GM21528 (cell line): Measurements from ENCODE around the gene UMAD1.

Source experiments
- ATAC-seq: cut with Tn5 transposase; IDR thresholded peaks from one replicate; pipeline ENCODE4 v1.9.1; 2021; ENCODE audit warnings: mild to moderate bottlenecking, moderate library complexity; ENCODE audit not compliant: unreplicated experiment, low FRiP score

UMAD1 gene

GRCh38 chr7:7640221-7641128 is at the start of gene UMAD1:
TSS of gene UMAD1 (plus strand) at chr7:7640752. CDS start at chr7:7673372, 32,620 bp downstream.
- ATAC-seq = peak; percentile 95

- ATAC-seq = no peak
Measured at GRCh38 chr7:7595451-7595850, 45.1 kb upstream of the UMAD1 start.

GRCh38 chr7:7596176-7596575 is 44.4 kb upstream of the UMAD1 start:
- ATAC-seq = no peak

- no peak for ATAC-seq
Measured at GRCh38 chr7:7607010-7607409, 33.5 kb upstream of the UMAD1 start.

GRCh38 chr7:7609330-7609729 is 31.2 kb upstream of the UMAD1 start:
- ATAC-seq = no peak

- no peak for ATAC-seq
Measured at GRCh38 chr7:7612519-7612918, 28.0 kb upstream of the UMAD1 start.

- ATAC-seq = no peak
Measured at GRCh38 chr7:7613210-7613609, 27.3 kb upstream of the UMAD1 start.

- ATAC-seq = no peak
Measured at GRCh38 chr7:7614018-7614741, 26.4 kb upstream of the UMAD1 start.

- ATAC-seq = no peak
Measured at GRCh38 chr7:7617550-7617949, 23.0 kb upstream of the UMAD1 start.

- no peak for ATAC-seq
Measured at GRCh38 chr7:7618410-7618809, 22.1 kb upstream of the UMAD1 start.

- ATAC-seq = no peak
Measured at GRCh38 chr7:7620236-7620635, 20.3 kb upstream of the UMAD1 start.

- no peak for ATAC-seq
Measured at GRCh38 chr7:7620644-7621210, 19.8 kb upstream of the UMAD1 start.

- ATAC-seq = no peak
Measured at GRCh38 chr7:7628476-7628875, 12.1 kb upstream of the UMAD1 start.

GRCh38 chr7:7630626-7631329 is 9.8 kb upstream of the UMAD1 start:
- no peak for ATAC-seq

GRCh38 chr7:7639421-7639820 is 1.1 kb upstream of the UMAD1 start:
- ATAC-seq = no peak

- peak; percentile 15 for ATAC-seq
Measured at GRCh38 chr7:7639847-7640220, 718 bp upstream of the UMAD1 start.

GRCh38 chr7:7641129-7641663 is 644 bp downstream of the UMAD1 start:
- no peak for ATAC-seq

- no peak for ATAC-seq
Measured at GRCh38 chr7:7642081-7642480, 1.5 kb downstream of the UMAD1 start.

GRCh38 chr7:7647495-7648036 is 7.0 kb downstream of the UMAD1 start:
- ATAC-seq = no peak

GRCh38 chr7:7650682-7651206 is 10.2 kb downstream of the UMAD1 start:
- no peak for ATAC-seq
